HG03039 (cell line): ENCODE data around the gene RS1.

Source experiments
- ATAC-seq: cut with Tn5 transposase; IDR thresholded peaks from one replicate; pipeline ENCODE4 v1.9.1; 2021; ENCODE audit warnings: mild to moderate bottlenecking, moderate library complexity; ENCODE audit not compliant: unreplicated experiment

RS1 gene

GRCh38 chrX:18613930-18614639, 57.8 kb downstream of the RS1 start:
- no peak for ATAC-seq

GRCh38 chrX:18607966-18608365, 63.9 kb downstream of the RS1 start:
- ATAC-seq: no peak

GRCh38 chrX:18598413-18598812, 73.5 kb downstream of the RS1 start:
- ATAC-seq: no peak

GRCh38 chrX:18596096-18596495, 75.8 kb downstream of the RS1 start:
- no peak for ATAC-seq

- ATAC-seq: no peak
Observed at GRCh38 chrX:18594079-18594478, 77.8 kb downstream of the RS1 start.

- no peak for ATAC-seq
Observed at GRCh38 chrX:18591834-18592233, 80.1 kb downstream of the RS1 start.
